8988T (cell line): ENCODE data around the gene GPT2.
"Not testable (repeated sequence)": the region's sequence is repeated elsewhere in the genome, so short reads cannot be mapped to it uniquely, and the experiment has no call there.

Experiments
- DNase-seq: peaks from one replicate; pipeline ENCODE4 v3.0.0; 2011

The GPT2 gene

GRCh38 chr16:46923513-46924295 is 39.5 kb downstream of the GPT2 start:
- no peak for DNase-seq

DNA sequence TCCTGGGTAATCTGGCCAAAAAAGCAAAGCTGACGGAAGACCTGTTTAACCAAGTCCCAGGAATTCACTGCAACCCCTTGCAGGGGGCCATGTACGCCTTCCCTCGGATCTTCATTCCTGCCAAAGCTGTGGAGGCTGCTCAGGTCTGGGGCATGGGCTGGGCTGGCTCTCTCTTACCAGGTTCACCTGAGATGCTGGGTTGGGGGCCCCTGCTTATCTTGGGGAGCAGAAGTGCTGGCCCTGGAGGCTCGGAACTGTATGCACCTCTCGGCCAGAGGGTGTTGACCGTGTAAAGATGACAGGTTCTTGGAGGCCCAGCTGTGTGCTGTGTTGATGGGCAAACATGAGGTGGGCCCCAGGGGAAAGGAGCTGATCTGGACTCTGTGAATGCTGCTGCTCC is 40.2 kb downstream of the GPT2 start:
- DNase-seq: no peak

DNA sequence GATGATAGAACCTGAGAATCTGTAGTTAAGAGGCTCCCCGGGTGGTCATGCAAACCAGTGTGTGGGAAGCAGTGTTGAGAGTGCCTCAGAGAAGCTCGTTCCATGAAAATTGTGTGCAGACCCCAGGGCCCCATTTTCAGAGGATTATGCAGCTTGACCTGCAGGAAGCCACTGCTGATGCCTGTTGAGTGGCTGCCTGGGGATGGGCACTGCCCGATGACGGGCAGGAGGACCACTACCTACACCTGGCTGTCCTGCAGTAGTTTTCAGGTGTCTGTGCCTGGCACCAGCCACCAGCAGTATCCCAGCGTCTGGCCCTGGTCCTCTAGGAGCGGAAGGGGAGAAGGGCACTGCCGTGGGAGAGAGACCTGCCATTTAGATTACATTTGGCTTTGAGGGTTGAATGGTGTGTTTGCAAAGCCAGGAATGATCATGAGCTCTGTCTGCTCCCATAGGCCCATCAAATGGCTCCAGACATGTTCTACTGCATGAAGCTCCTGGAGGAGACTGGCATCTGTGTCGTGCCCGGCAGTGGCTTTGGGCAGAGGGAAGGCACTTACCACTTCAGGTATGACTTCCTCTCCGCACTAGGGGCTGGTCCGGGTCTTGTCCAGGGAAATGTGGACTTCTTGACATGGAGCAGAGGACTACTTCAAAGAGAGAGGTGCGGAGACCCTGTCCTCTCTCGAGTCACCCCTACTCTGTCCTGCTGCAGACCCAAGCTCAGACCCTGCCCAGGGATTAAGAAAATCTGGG is 42.5 kb downstream of the GPT2 start:
- no peak for DNase-seq

DNA sequence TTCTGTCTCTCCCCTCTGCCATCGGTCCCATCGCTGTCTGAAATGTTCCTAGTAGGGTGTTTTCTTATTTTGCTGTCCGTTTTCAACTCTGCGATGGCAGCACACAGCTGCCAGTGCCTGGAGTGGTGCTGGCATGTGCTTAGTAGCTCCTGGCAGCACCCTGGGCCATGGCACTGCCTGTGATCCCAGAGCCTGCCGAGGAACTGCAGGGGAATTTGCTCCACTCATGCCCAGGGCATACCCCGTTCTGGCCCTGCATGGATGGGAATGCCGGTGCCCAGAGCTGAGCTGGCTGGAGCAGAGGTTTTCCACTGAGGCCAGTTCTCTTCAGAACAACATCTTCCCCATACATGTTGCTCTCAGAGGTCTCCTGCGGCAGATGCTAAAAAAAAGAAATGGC is 43.1 kb downstream of the GPT2 start:
- DNase-seq: no peak

- no peak for DNase-seq
Observed at GRCh38 chr16:46928811-46929210, 44.6 kb downstream of the GPT2 start.

- peak; percentile 89 for DNase-seq
Observed at GRCh38 chr16:46929378-46930332, 45.5 kb downstream of the GPT2 start.

DNA sequence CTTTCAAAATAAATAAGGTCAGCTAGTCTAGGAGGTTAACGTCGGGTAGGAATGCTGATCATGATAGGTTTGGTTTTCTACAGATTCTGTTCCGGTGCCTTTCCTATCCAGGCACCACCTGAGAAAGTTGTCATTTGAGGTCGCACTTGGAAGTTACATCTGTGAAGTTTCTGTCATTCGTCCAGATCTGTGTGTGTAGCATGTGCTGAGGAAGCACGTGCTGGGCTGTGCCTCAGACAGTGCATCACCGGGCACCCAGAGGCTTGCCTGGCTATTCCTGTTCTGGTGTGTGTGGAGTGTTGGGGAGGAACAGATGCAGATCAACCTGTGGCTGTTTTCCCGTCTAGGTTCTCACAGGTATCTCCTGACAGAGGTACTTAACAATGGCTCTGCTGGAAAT is 46.7 kb downstream of the GPT2 start:
- no peak for DNase-seq

GRCh38 chr16:46932802-46933201 is 48.6 kb downstream of the GPT2 start:
- DNase-seq: no peak

DNA sequence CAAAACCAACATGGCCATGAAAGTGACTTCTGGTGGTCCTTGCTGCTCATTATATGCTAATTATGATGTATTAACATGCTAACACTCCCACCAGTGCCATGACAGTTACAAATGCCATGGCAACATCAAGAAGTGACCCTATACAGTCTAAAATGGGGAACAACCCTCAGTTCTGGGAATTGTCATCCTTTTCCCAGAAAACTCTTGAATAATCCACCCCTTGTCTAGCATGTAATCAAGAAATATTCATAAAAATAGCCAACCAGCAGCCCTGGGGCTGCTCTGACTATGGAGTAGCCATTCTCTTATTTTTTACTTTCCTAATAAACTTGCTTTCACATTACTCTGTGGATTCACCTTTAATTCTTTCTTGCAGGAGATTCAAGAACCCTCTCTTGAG is 53.4 kb downstream of the GPT2 start:
- DNase-seq: no peak

GRCh38 chr16:46944713-46945112 is 60.6 kb downstream of the GPT2 start:
- not testable (repeated sequence) for DNase-seq

DNA sequence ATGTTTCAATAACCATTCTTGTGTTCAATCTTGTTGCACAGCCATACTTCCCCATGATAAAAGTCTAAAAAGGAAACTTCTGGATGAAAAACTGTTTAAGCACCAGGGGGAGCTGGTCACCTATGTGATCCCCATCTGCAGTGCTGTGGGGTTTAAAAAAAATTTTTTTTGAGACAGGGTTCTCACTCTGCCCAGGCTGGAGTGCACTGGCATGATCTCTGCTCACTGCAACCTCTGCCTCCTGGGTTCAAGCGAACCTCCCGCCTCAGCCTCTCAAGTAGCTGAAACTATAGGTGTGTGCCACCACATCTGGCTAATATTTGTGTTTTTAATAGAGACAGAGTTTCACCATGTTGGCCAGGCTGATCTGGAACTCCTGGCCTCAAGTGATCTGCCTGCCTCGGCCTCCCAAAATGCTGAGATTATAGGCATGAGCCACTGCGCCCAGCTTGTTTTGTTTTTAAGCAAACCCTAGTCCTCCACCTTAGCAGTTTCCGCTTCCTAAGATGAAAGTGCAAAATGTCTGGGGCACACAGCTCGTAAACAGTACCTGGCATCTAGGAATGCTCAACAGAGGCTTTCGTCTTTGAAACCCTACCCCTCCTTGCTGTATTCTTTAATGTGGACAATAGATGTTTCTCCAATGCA is 63.9 kb downstream of the GPT2 start:
- no peak for DNase-seq

DNA sequence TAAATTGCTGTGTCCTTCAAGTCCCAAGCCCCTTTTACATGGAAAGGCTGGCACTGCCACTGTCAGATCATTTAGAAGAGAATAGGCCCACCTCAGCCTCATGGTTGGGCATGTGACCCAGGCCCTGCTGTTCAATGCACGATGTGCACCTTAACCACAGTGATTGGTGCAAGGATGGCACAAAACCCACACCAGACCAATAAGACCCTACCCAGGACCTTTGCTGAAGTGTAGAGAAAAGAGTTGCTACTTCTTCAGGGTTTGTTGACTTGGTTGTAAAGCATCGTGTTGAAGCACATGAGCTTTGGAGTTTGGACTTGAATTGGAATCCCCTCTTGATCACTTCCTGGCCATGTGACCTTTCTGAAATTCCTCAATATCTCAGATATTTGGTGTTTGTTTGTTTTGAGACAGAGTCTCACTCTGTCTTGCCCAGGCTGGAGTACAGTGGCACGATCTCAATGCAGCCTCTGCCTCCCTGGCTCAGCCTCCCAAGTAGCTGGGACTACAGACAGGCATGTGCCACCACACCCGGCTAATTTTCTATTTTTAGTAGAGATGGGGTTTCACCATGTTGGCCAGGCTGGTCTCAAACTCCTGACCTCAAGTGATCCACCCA is 64.5 kb downstream of the GPT2 start:
- DNase-seq: no peak

DNA sequence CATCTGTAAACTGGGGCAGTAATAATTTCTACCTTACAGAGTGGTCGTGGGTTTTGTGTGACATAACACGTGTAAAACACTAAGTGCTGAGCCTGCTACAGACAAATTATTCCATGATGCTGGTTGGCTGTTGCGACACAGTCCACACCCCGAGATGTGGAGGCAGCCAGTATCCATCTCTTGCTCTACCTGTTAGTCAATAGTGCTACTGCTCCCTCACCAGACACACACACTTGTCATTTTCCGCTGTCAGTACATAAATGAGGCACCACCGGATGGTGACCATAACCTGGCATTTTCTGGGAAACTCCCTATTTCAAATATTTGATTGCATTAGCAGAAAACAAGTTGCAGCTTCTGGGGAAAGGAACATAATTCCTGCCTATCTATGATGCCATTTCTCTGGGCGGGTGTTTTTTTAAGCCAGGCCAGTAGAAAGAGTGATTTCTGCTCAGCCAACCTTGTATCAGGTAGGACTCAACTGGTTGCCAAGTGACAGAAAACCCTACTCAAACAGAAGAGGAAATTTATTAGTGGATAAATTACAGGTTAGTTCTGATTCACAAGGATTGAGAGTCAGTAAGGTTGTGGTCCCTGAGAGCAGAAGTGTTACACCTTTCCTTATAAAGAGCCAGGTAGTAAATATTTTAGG is 65.2 kb downstream of the GPT2 start:
- DNase-seq: no peak

DNA sequence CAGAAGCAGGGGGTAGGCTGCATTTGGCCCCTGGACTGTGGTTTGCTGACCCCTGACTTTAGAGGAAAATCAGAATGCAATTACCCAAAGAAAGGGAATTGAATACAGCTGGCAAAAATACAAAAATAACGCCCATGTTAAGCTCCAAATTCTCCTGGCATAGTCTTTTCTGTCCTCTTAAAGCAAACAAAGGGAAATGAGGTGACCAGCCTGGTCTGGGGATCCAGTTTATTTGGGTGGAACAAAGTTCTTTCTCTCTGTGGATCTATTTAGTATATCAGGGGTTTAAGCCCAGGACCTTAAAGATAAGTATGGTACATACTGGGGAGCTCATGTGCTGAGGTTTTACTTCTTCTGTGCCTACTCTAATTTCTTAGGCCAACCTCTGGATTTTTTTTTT is 65.8 kb downstream of the GPT2 start:
- no peak for DNase-seq

- no peak for DNase-seq
Observed at GRCh38 chr16:46954562-46954961, 70.4 kb downstream of the GPT2 start.

GRCh38 chr16:46961373-46962353 is 77.5 kb downstream of the GPT2 start:
- no peak for DNase-seq

DNA sequence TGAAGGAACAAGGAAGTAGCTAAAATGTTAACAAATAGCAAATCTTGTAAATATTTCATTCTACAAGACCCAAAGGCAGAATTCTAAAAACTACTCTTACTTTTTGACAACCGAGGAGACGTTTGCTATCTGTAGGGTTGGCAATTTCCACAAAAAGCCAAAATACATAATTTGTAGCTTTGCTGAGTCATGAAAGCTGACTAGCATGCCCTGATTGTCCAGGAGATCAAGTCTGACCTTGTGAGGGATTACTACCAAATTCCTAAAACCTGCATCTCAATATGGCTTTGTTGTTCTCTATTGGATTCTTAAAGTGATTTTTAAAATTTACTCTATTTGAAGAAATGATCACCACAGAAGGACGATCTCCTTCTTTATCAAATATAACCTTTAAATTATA is 78.5 kb downstream of the GPT2 start:
- no peak for DNase-seq

DNA sequence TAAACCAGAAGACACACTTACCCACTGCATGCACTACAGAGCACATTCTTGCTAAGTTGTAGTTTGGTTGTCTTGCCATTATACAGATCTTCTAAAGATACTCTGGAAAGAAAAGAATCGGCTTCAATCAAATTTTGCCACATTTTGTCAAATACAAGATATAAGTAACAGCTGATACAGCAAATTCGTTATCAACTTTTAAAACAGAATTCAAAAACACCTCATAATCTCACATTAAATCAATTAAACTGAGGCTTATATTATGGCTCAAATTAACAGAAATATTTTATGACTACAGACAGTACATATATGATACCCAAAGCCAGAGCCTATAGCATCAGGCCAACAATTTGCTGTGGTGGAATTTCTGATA is 83.9 kb downstream of the GPT2 start:
- no peak for DNase-seq

- no peak for DNase-seq
Observed at GRCh38 chr16:46970089-46970488, 85.9 kb downstream of the GPT2 start.

DNA sequence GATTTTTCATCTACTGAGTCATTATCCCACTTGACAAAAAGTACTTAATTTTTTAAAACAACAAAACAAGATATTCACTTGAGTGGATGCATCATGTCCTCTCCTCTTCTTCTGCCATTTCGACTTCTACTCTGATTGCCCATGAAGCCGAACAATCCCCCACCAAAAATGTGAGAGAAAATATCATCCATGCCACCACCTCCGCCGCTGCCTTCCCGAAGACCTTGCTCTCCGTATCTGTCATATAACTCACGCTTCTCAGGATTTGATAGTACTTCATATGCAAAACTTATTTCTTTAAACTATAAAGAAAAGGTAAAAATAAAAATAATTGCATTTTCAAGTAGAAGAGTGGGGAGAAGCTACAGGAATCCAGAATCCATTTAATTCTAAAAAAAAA is 87.1 kb downstream of the GPT2 start:
- DNase-seq: no peak
